Body of pancreas (tissue), 4 donors: Measurements from ENCODE around the gene TRAIP. TPM values are rescaled to one million over a fixed set of nuclear protein-coding genes. Genes with fewer than 3 reads are reported as not detected.

ENCODE experiments used
- ATAC-seq: fragments of 150-250 bp; one replicate; pipeline ENCODE4 v1.9.1; 2016
- DNase-seq, 4 donors: peaks; one replicate each; pipeline ENCODE4 v3.0.0-alpha.2; 2019
- H3K27ac ChIP-seq, 4 donors: fragments of 200-600 bp; sonication (generic); 1 replicate in 3 of 4; 2 replicates in 1 of 4; pipeline versions ENCODE4 v1.5.1 to v1.6.1; 2016 to 2019; ENCODE audit warnings: mild to moderate bottlenecking in 1 of 4, mixed read lengths in 1 of 4, moderate library complexity in 1 of 4
- H3K27me3 ChIP-seq, 2 donors: fragments of 200-600 bp; sonication (generic); one replicate each; pipeline ENCODE4 v1.6.0; 2016; ENCODE audit warnings: mild to moderate bottlenecking in 1 of 2
- H3K36me3 ChIP-seq, 2 donors: fragments of 200-600 bp; sonication (generic); replicated peaks in 1 of 2; 2 replicates each; pipeline ENCODE4 v1.5.1; 2016; ENCODE audit warnings: low read depth in 2 of 2; ENCODE audit not compliant: insufficient read depth in 1 of 2
- H3K4me1 ChIP-seq: fragments of 200-600 bp; sonication (generic); one replicate; pipeline ENCODE4 v1.6.0; 2016
- H3K4me3 ChIP-seq, 2 donors: fragments of 200-600 bp; sonication (generic); 1 replicate in 1 of 2; 2 replicates in 1 of 2; pipeline ENCODE4 v1.5.1; 2016 to 2019
- H3K9me3 ChIP-seq, 3 donors: fragments of 200-600 bp; sonication (generic); 1 replicate in 2 of 3; 2 replicates in 1 of 3; pipeline ENCODE4 v1.5.1; 2016
- CTCF ChIP-seq, 7 experiments: fragments of 450-650 bp in 4 of 7; fragments of 200-600 bp in 3 of 7; sonication (generic) in 3 of 7; IDR thresholded peaks; one replicate each; pipeline ENCODE4 v1.5.1; 2016 to 2019; ENCODE audit warnings: antibody characterized with exemption in 7 of 7
- POLR2A ChIP-seq, 3 donors: fragments of 450-650 bp; IDR thresholded peaks; one replicate each; pipeline ENCODE4 v1.6.1; 2016; ENCODE audit warnings: antibody characterized with exemption in 3 of 3, mild to moderate bottlenecking in 2 of 3
- WGBS, 2 donors: methylation state at CpG; one replicate each; pipeline ENCODE4 v1.1.5; 2017; 5-methylcytosine and 5-hydroxymethylcytosine counted together
- intact Hi-C: fragments of 100-400 bp; cut with DNase I; formaldehyde crosslinking; loops from one replicate; pipeline ENCODE4 v1.15.1; 2023
- total RNA-seq, 2 donors: library from RNA; depleted of rRNA; stranded (reverse); fragments of >200 nt; gene quantifications; one replicate each; pipeline ENCODE4 v1.1.0, GENCODE V29; 2016

The TRAIP gene
- total RNA-seq, 2 donors from 2014 or later: 1.8 to 3.6 TPM

- peak in 3 of 4 donors; percentile 16 to 25 (median 21) for DNase-seq
- no peak for TF ChIP-seq POLR2A (IDR thresholded peaks at IDR 0.05)
- TF ChIP-seq CTCF (IDR thresholded peaks at IDR 0.05): no peak
- ATAC-seq: peak; percentile 41
- 1 to 14% methylated on average over 1 to 53 of the region's 59 CpGs for WGBS, 2 donors
- Histone ChIP-seq H3K4me3 (peak within 1 kb of the TSS in 1 of 2 donors; percentile 25), H3K27ac (no peak within 1 kb of the TSS), H3K27me3 (peaks cover 0 to 19% of the 10 kb centered on the region in 2 donors), H3K36me3 (no peaks in the 10 kb centered on the region), H3K9me3 (no peaks in the 10 kb centered on the region), H3K4me1 (peaks cover 13% of the 10 kb centered on the region)
- intact Hi-C loops: no loop called here
Measured at GRCh38 chr3:49869525-49870126, 13.3 kb upstream of the TRAIP start, which contains the start of gene CAMKV. Gene CAMKV, minus strand, starts transcription at chr3:49869906. Its CDS starts 7,518 bp downstream, at chr3:49862388.

GRCh38 chr3:49868862-49869466, 12.6 kb upstream of the TRAIP start:
- Histone ChIP-seq H3K27me3 (peaks cover 0 to 19% of the 10 kb centered on the region in 2 donors), H3K4me1 (peaks cover 13% of the 10 kb centered on the region), H3K27ac (no peak overlapping the region), H3K4me3 (peak overlapping the region in 1 of 2 donors; percentile 25), H3K36me3 (no peaks in the 10 kb centered on the region), H3K9me3 (no peaks in the 10 kb centered on the region)
- ATAC-seq: no peak
- no peak for DNase-seq
- TF ChIP-seq CTCF (IDR thresholded peaks at IDR 0.05) (no peak), POLR2A (IDR thresholded peaks at IDR 0.05) (no peak)
- 4 to 57% methylated on average over 1 to 21 of the region's 23 CpGs for WGBS, 2 donors
- intact Hi-C loops: no loop called here

- H3K27me3 ChIP-seq: peaks cover 0 to 19% of the 10 kb centered on the region in 2 donors
- no peak for DNase-seq
Measured at GRCh38 chr3:49867871-49868321, 11.5 kb upstream of the TRAIP start.

GRCh38 chr3:49867400-49867799, 11.0 kb upstream of the TRAIP start:
- ATAC-seq (no peak), DNase-seq (no peak)
- Histone ChIP-seq H3K4me3 (no peak overlapping the region), H3K36me3 (no peaks in the 10 kb centered on the region), H3K4me1 (peaks cover 13% of the 10 kb centered on the region), H3K27ac (no peak overlapping the region), H3K27me3 (peaks cover 0 to 19% of the 10 kb centered on the region in 2 donors), H3K9me3 (no peaks in the 10 kb centered on the region)
- no peak for TF ChIP-seq POLR2A (IDR thresholded peaks at IDR 0.05)
- TF ChIP-seq CTCF (IDR thresholded peaks at IDR 0.05): no peak
- 100% methylated on average over 1 of the region's 1 CpG for WGBS, 2 donors
- intact Hi-C loops: no loop called here

More at GRCh38 chr3:49867871-49868321, 11.5 kb upstream of the TRAIP start:
- no peaks in the 10 kb centered on the region for H3K9me3 ChIP-seq
- no peak for ATAC-seq
- peaks cover 13% of the 10 kb centered on the region for H3K4me1 ChIP-seq
- WGBS, 2 donors: 17 to 34% methylated on average over 4 to 7 of the region's 7 CpGs
- no peak overlapping the region for H3K27ac ChIP-seq
- no peak overlapping the region for H3K4me3 ChIP-seq
- no peaks in the 10 kb centered on the region for H3K36me3 ChIP-seq
- intact Hi-C loops: no loop called here
- TF ChIP-seq CTCF (IDR thresholded peaks at IDR 0.05): no peak
- TF ChIP-seq POLR2A (IDR thresholded peaks at IDR 0.05): no peak
